SK-N-SH (cell line): ENCODE results near the gene RFNG. TPM values are rescaled to one million over a fixed set of nuclear protein-coding genes. Genes with fewer than 3 reads are reported as not detected.

ENCODE experiments used
- CTCF ChIA-PET: fragments of 300-600, 350-600 bp; formaldehyde crosslinking; extraction: SDS; loops from one replicate; lab custom pipeline; 2021; lab: Yijun Ruan, JAX
- POLR2A ChIA-PET: fragments of 350-600 bp; sonication (Branson Sonifier 250); formaldehyde crosslinking; extraction: SDS; loops from one replicate; lab custom pipeline; 2020; ENCODE audit warnings: antibody characterized with exemption, inconsistent platforms; lab: Yijun Ruan, JAX
- DNase-seq: peaks from one replicate; pipeline ENCODE4 v3.0.0; 2012
- H2AFZ ChIP-seq: fragments of 200-600 bp; sonication (generic); 2 replicates; pipeline ENCODE4 v1.8.1; 2016; ENCODE audit warnings: antibody characterized with exemption, mild to moderate bottlenecking, low read depth
- H3F3A ChIP-seq: fragments of 200-600 bp; sonication (generic); replicated peaks from 2 replicates; pipeline ENCODE3; 2016; ENCODE audit warnings: antibody characterized with exemption, mild to moderate bottlenecking; ENCODE audit not compliant: insufficient read depth
- H3K27ac ChIP-seq, 2 experiments: fragments of 200-500 bp in 1 of 2; fragments of 200-600 bp in 1 of 2; sonication (Bioruptor generic) in 1 of 2; sonication (generic), shearing (Covaris generic) in 1 of 2; 2 replicates each; pipeline versions ENCODE4 v1.5.1 to v1.6.1; 2014 to 2016; ENCODE audit warnings: low read depth in 2 of 2, inconsistent platforms in 1 of 2, low read length in 1 of 2, mild to moderate bottlenecking in 1 of 2, mixed read lengths in 1 of 2
- H3K27me3 ChIP-seq: fragments of 200-600 bp; sonication (generic), shearing (Covaris generic); 2 replicates; pipeline ENCODE4 v1.6.1; 2016; ENCODE audit warnings: mixed run types; ENCODE audit not compliant: insufficient read depth
- H3K36me3 ChIP-seq, 2 experiments: fragments of 200-500 bp in 1 of 2; fragments of 200-600 bp in 1 of 2; sonication (Bioruptor generic) in 1 of 2; sonication (generic) in 1 of 2; replicated peaks in 1 of 2; 2 replicates each; pipeline versions ENCODE3 to v1.5.1; 2014 to 2016; ENCODE audit warnings: low read length in 1 of 2, mild to moderate bottlenecking in 1 of 2; ENCODE audit not compliant: insufficient read depth in 2 of 2, control insufficient read depth in 1 of 2
- H3K4me1 ChIP-seq, 2 experiments: fragments of 200-500 bp in 1 of 2; fragments of 200-600 bp in 1 of 2; sonication (Bioruptor generic) in 1 of 2; sonication (generic), shearing (Covaris generic) in 1 of 2; 2 replicates each; pipeline versions ENCODE4 v1.5.1 to v1.6.1; 2014 to 2016; ENCODE audit warnings: low read depth in 1 of 2, low read length in 1 of 2, mixed run types in 1 of 2; ENCODE audit not compliant: insufficient read depth in 2 of 2, control insufficient read depth in 1 of 2
- H3K4me2 ChIP-seq: fragments of 200-600 bp; sonication (generic), shearing (Covaris generic); 2 replicates; pipeline ENCODE4 v1.6.1; 2017; ENCODE audit warnings: mixed run types
- H3K4me3 ChIP-seq, 2 experiments: fragments of 200-500 bp in 1 of 2; fragments of 200-600 bp in 1 of 2; sonication (Bioruptor generic) in 1 of 2; sonication (generic), shearing (Covaris generic) in 1 of 2; 2 replicates each; pipeline versions ENCODE4 v1.5.1 to v1.8.1; 2014 to 2016; ENCODE audit warnings: low read depth in 2 of 2, inconsistent platforms in 1 of 2, low read length in 1 of 2, mild to moderate bottlenecking in 1 of 2, mixed read lengths in 1 of 2, moderate library complexity in 1 of 2
- H3K79me2 ChIP-seq: fragments of 200-600 bp; sonication (generic); 2 replicates; pipeline ENCODE4 v1.8.1; 2017; ENCODE audit warnings: mild to moderate bottlenecking; ENCODE audit not compliant: insufficient read depth
- H3K9ac ChIP-seq: fragments of 200-600 bp; sonication (generic); 2 replicates; pipeline ENCODE4 v1.6.1; 2017; ENCODE audit warnings: mixed run types
- H3K9me2 ChIP-seq: fragments of 200-600 bp; sonication (generic); 2 replicates; pipeline ENCODE4 v1.6.1; 2017; ENCODE audit warnings: mixed run types
- H3K9me3 ChIP-seq: fragments of 200-600 bp; sonication (generic); 2 replicates; pipeline ENCODE4 v1.6.1; 2017; ENCODE audit warnings: mixed run types, mild to moderate bottlenecking, moderate library complexity
- H4K20me1 ChIP-seq: fragments of 200-600 bp; sonication (generic); 2 replicates; pipeline ENCODE4 v1.6.1; 2017; ENCODE audit warnings: mild to moderate bottlenecking, mixed run types; ENCODE audit not compliant: insufficient read depth
- EP300 ChIP-seq, 2 experiments: IDR thresholded peaks; 2 replicates each; pipeline versions ENCODE4 v1.4.0 to v1.6.1; 2012; ENCODE audit warnings: borderline replicate concordance in 1 of 2, low read depth in 1 of 2, low read length in 1 of 2
- EZH2phosphoT487 ChIP-seq: fragments of 200-600 bp; sonication (generic); IDR thresholded peaks from 2 replicates; pipeline ENCODE4 v1.6.1; 2017; ENCODE audit warnings: low read depth, mixed run types, mild to moderate bottlenecking, antibody characterized with exemption, moderate library complexity, borderline replicate concordance
- FOSL2 ChIP-seq: IDR thresholded peaks from 2 replicates; pipeline ENCODE4 v1.4.0; 2012; ENCODE audit warnings: low read depth, mild to moderate bottlenecking, moderate library complexity, borderline replicate concordance
- GATA2 ChIP-seq: sonication (generic); formaldehyde crosslinking; IDR thresholded peaks from 2 replicates; pipeline ENCODE4 v1.5.0; 2020; ENCODE audit warnings: mild to moderate bottlenecking, missing genetic modification reagents
- JUND ChIP-seq: IDR thresholded peaks from 2 replicates; pipeline ENCODE4 v1.4.0; 2012
- RCOR1 ChIP-seq: fragments of 150-350 bp; IDR thresholded peaks from 2 replicates; pipeline ENCODE4 v1.6.1; 2017; ENCODE audit warnings: antibody characterized with exemption, low read length
- REST ChIP-seq: IDR thresholded peaks from 2 replicates; pipeline ENCODE4 v1.6.1; 2012; ENCODE audit warnings: mild to moderate bottlenecking, low read depth, low read length, moderate library complexity
- RFX5 ChIP-seq: IDR thresholded peaks from 2 replicates; pipeline ENCODE4 v1.6.1; 2012; ENCODE audit warnings: mild to moderate bottlenecking, improper control_type of control experiment, low read length
- RXRA ChIP-seq: IDR thresholded peaks from 2 replicates; pipeline ENCODE4 v1.4.0; 2012; ENCODE audit warnings: low read depth, mild to moderate bottlenecking, borderline replicate concordance
- SIN3A ChIP-seq: IDR thresholded peaks from 2 replicates; pipeline ENCODE4 v1.6.1; 2012; ENCODE audit warnings: low read depth, mild to moderate bottlenecking, low read length, moderate library complexity, borderline replicate concordance
- ZBTB33 ChIP-seq: IDR thresholded peaks from 2 replicates; pipeline ENCODE4 v1.4.0; 2012; ENCODE audit warnings: low read depth, borderline replicate concordance
- WGBS: methylation state at CpG from one replicate; pipeline ENCODE4 v1.1.6; 2017; ENCODE audit warnings: low lambda C conversion rate; 5-methylcytosine and 5-hydroxymethylcytosine counted together
- polyA plus RNA-seq, 3 experiments: library from polyadenylated mRNA; depleted of rRNA; stranded (reverse); fragments of >200 nt; gene quantifications; 2 replicates each; pipeline ENCODE4 v1.2.3, GENCODE V29; 2012
- TF ChIP-seq, protein P1 (sequence below): IDR thresholded peaks from 2 replicates; pipeline ENCODE4 v1.4.0; 2012; ENCODE audit warnings: low read depth, borderline replicate concordance
- TF ChIP-seq, protein P2 (sequence below): fragments of 200-600 bp; sonication (generic); IDR thresholded peaks from 2 replicates; pipeline ENCODE4 v1.6.1; 2017; ENCODE audit warnings: antibody characterized with exemption, mild to moderate bottlenecking, moderate library complexity
- TF ChIP-seq, protein P3 (sequence below): fragments of 150-350 bp; IDR thresholded peaks from 2 replicates; pipeline ENCODE4 v1.6.1; 2016; ENCODE audit warnings: mild to moderate bottlenecking, low read depth, low read length

The RFNG gene
- polyA plus RNA-seq, 1 of the 3 experiments (the other 2 are of a cell fraction) = 68.6 TPM

GRCh38 chr17:82020572-82021106 lies 31.0 kb downstream of the RFNG start:
- no peak overlapping the region for H2AFZ ChIP-seq

More at GRCh38 chr17:82020572-82021106, 31.0 kb downstream of the RFNG start:
- H3F3A ChIP-seq = peaks cover 32% of the 10 kb centered on the region
- no peak for DNase-seq
- H3K9me3 ChIP-seq = no peaks in the 10 kb centered on the region
- peaks cover 7 to 23% of the 10 kb centered on the region in 2 experiments for H3K36me3 ChIP-seq
- POLR2A ChIA-PET = interaction anchor here (0.6 to 4.2 kb wide), 10 partner anchors 10 to 105 kb away, joined by 3 to 41 read pairs (median 5); partner anchors contain the start of genes ASPSCR1, FASN, NOTUM and RAC3
- peaks cover 18 to 36% of the 10 kb centered on the region in 2 experiments; a peak in 3 of 4 replicates for H3K4me1 ChIP-seq
- H3K4me2 ChIP-seq = peak overlapping the region; percentile 99
- peaks cover 36% of the 10 kb centered on the region for H3K79me2 ChIP-seq
- 84% methylated on average over 13 of the region's 14 CpGs for WGBS
- no peaks in the 10 kb centered on the region for H3K9me2 ChIP-seq
- no peaks in the 10 kb centered on the region for H3K27me3 ChIP-seq
- TF ChIP-seq RXRA = no peak
- no peak for TF ChIP-seq SIN3A
- no peak for TF ChIP-seq JUND
- TF ChIP-seq ZBTB33 = no peak
- TF ChIP-seq EZH2phosphoT487 = no peak
- no peak for TF ChIP-seq GATA2 (CRISPR knock-in tag)
- TF ChIP-seq, protein P1, sequence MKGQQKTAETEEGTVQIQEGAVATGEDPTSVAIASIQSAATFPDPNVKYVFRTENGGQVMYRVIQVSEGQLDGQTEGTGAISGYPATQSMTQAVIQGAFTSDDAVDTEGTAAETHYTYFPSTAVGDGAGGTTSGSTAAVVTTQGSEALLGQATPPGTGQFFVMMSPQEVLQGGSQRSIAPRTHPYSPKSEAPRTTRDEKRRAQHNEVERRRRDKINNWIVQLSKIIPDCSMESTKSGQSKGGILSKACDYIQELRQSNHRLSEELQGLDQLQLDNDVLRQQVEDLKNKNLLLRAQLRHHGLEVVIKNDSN = no peak
- TF ChIP-seq RCOR1 = no peak
- TF ChIP-seq, protein P2, sequence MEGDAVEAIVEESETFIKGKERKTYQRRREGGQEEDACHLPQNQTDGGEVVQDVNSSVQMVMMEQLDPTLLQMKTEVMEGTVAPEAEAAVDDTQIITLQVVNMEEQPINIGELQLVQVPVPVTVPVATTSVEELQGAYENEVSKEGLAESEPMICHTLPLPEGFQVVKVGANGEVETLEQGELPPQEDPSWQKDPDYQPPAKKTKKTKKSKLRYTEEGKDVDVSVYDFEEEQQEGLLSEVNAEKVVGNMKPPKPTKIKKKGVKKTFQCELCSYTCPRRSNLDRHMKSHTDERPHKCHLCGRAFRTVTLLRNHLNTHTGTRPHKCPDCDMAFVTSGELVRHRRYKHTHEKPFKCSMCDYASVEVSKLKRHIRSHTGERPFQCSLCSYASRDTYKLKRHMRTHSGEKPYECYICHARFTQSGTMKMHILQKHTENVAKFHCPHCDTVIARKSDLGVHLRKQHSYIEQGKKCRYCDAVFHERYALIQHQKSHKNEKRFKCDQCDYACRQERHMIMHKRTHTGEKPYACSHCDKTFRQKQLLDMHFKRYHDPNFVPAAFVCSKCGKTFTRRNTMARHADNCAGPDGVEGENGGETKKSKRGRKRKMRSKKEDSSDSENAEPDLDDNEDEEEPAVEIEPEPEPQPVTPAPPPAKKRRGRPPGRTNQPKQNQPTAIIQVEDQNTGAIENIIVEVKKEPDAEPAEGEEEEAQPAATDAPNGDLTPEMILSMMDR = no peak
- TF ChIP-seq REST = no peak
- no peak for TF ChIP-seq RFX5
- no peak for TF ChIP-seq EP300 (IDR thresholded peaks at IDR 0.05; ENCODE audit: borderline replicate concordance in 1 of 2, low read depth in 1 of 2, low read length in 1 of 2)
- TF ChIP-seq, protein P3, sequence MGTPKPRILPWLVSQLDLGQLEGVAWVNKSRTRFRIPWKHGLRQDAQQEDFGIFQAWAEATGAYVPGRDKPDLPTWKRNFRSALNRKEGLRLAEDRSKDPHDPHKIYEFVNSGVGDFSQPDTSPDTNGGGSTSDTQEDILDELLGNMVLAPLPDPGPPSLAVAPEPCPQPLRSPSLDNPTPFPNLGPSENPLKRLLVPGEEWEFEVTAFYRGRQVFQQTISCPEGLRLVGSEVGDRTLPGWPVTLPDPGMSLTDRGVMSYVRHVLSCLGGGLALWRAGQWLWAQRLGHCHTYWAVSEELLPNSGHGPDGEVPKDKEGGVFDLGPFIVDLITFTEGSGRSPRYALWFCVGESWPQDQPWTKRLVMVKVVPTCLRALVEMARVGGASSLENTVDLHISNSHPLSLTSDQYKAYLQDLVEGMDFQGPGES = no peak
- no peak for TF ChIP-seq FOSL2
- peaks cover 17% of the 10 kb centered on the region for H4K20me1 ChIP-seq
- H3K4me3 ChIP-seq = peak overlapping the region in 1 of 2 experiments; percentile 92; a peak in 1 of 4 replicates
- CTCF ChIA-PET = interaction anchor here (0.6 to 35.7 kb wide), 49 partner anchors 10 to 337 kb away, joined by 3 to 1216 read pairs (median 6); partner anchors contain the start of genes ANAPC11, ARHGDIA, ARL16 and ASPSCR1
- peak overlapping the region in 1 of 2 experiments; percentile 11; a peak in 1 of 4 replicates for H3K27ac ChIP-seq
- no peak overlapping the region for H3K9ac ChIP-seq
